Uterus (tissue), 4 donors: Measurements from ENCODE around the gene PRSS38. TPM values are rescaled to one million over a fixed set of nuclear protein-coding genes. Genes with fewer than 3 reads are reported as not detected.

Experiments
- DNase-seq, 2 donors: peaks; one replicate each; pipeline ENCODE4 v3.0.0-alpha.2; 2019 to 2020
- H3K27ac ChIP-seq, 2 donors: fragments of 200-600 bp; sonication (generic); 1 replicate in 1 of 2; 2 replicates in 1 of 2; pipeline ENCODE4 v1.5.1; 2016 to 2018
- H3K27me3 ChIP-seq, 2 donors: fragments of 200-600 bp; sonication (generic); one replicate each; pipeline ENCODE4 v1.5.1; 2018 to 2019; ENCODE audit warnings: control low read depth in 1 of 2
- H3K36me3 ChIP-seq, 2 donors: fragments of 200-600 bp; sonication (generic); one replicate each; pipeline ENCODE4 v1.5.1; 2019; ENCODE audit warnings: control low read depth in 1 of 2
- H3K4me1 ChIP-seq, 2 donors: fragments of 200-600 bp; sonication (generic); one replicate each; pipeline ENCODE4 v1.5.1; 2018 to 2019; ENCODE audit warnings: control low read depth in 1 of 2
- H3K4me3 ChIP-seq, 2 donors: fragments of 200-600 bp; sonication (generic); 1 replicate in 1 of 2; 2 replicates in 1 of 2; pipeline ENCODE4 v1.5.1; 2018 to 2019; ENCODE audit warnings: mild to moderate bottlenecking in 1 of 2
- H3K9me3 ChIP-seq, 2 donors: fragments of 200-600 bp; sonication (generic); one replicate each; pipeline ENCODE4 v1.5.1; 2019; ENCODE audit warnings: control low read depth in 1 of 2
- POLR2A ChIP-seq, 2 donors: fragments of 450-650 bp; IDR thresholded peaks; one replicate each; pipeline ENCODE4 v1.6.1; 2016; ENCODE audit warnings: antibody characterized with exemption in 2 of 2, mild to moderate bottlenecking in 1 of 2, moderate library complexity in 1 of 2
- intact Hi-C: fragments of 100-400 bp; cut with DNase I; formaldehyde crosslinking; loops from one replicate; pipeline ENCODE4 v1.15.1; 2023; ENCODE audit warnings: low total_unique reads
- total RNA-seq, 4 donors: library from RNA; depleted of rRNA in 3 of 4; stranded (reverse); fragments of >200 nt in 3 of 4; gene quantifications; one replicate each; pipeline versions ENCODE4 v1.1.0 to v1.2.4, GENCODE V29; 2014 to 2023
- TF ChIP-seq, protein P1 (sequence below), 4 experiments: fragments of 200-600 bp in 2 of 4; fragments of 450-650 bp in 2 of 4; sonication (generic) in 2 of 4; IDR thresholded peaks; one replicate each; pipeline ENCODE4 v1.5.1; 2016 to 2019; ENCODE audit warnings: antibody characterized with exemption in 4 of 4, mild to moderate bottlenecking in 2 of 4, moderate library complexity in 1 of 4
- donor health status: DM: yes; HTN: yes; CAD: no.

Gene PRSS38
- total RNA-seq, 4 donors from 2014 or later = not detected

DNA sequence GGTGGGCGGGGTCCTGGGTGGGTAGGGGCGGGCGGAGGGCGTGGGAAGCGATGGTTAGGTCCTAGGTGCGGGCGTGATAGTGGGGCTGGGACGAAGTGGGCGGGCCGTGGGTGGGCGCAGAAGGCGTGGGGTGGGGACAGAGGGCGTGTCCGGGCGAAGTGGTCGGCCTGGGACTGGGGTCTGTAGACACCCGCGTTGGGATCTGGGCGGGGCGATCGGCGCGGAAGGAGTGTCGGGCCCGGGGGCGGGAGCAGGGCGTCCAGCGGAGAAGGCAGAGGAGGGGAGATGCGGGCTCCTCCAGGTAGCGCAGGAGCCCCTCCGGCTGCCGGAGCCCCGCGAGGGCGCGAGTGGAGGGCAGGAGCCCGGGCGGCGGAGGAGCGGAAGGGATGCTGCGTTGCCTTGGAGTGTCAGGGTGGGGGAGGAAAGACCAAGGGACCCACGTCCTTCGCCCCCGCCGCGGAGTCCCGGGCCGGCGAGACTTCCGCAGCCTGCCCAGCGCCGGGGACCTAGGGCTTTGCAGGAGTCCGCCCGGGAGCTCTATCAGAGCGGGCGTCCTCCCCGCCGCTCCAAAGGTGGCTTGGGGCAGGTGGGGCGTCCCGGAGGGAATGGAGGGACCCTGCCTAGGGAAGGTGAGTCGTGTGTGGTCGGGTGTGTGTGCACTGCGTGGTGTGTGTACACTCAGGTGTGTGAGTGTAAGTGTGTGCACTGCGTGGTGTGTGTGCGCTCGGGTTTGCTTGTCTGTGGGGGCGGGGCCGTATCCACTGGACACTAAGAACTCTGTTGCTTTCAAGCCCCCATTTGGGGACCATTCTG, 27.0 kb upstream of the PRSS38 start:
- no peaks in the 10 kb centered on the region for H3K27me3 ChIP-seq
- no peaks in the 10 kb centered on the region for H3K36me3 ChIP-seq
- peak in 1 of 2 donors; percentile 85 for DNase-seq
- H3K9me3 ChIP-seq = no peaks in the 10 kb centered on the region
- peak in 1 of 2 donors; percentile 63 for TF ChIP-seq POLR2A (IDR thresholded peaks at IDR 0.05)
- TF ChIP-seq, protein P1, sequence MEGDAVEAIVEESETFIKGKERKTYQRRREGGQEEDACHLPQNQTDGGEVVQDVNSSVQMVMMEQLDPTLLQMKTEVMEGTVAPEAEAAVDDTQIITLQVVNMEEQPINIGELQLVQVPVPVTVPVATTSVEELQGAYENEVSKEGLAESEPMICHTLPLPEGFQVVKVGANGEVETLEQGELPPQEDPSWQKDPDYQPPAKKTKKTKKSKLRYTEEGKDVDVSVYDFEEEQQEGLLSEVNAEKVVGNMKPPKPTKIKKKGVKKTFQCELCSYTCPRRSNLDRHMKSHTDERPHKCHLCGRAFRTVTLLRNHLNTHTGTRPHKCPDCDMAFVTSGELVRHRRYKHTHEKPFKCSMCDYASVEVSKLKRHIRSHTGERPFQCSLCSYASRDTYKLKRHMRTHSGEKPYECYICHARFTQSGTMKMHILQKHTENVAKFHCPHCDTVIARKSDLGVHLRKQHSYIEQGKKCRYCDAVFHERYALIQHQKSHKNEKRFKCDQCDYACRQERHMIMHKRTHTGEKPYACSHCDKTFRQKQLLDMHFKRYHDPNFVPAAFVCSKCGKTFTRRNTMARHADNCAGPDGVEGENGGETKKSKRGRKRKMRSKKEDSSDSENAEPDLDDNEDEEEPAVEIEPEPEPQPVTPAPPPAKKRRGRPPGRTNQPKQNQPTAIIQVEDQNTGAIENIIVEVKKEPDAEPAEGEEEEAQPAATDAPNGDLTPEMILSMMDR (IDR thresholded peaks at IDR 0.05) = no peak
- peaks cover 0 to 13% of the 10 kb centered on the region in 2 donors for H3K4me1 ChIP-seq
- H3K27ac ChIP-seq = peak overlapping the region; percentile 64 to 90
- peak overlapping the region; percentile 52 to 78 for H3K4me3 ChIP-seq
- intact Hi-C loops = no loop called here

DNA sequence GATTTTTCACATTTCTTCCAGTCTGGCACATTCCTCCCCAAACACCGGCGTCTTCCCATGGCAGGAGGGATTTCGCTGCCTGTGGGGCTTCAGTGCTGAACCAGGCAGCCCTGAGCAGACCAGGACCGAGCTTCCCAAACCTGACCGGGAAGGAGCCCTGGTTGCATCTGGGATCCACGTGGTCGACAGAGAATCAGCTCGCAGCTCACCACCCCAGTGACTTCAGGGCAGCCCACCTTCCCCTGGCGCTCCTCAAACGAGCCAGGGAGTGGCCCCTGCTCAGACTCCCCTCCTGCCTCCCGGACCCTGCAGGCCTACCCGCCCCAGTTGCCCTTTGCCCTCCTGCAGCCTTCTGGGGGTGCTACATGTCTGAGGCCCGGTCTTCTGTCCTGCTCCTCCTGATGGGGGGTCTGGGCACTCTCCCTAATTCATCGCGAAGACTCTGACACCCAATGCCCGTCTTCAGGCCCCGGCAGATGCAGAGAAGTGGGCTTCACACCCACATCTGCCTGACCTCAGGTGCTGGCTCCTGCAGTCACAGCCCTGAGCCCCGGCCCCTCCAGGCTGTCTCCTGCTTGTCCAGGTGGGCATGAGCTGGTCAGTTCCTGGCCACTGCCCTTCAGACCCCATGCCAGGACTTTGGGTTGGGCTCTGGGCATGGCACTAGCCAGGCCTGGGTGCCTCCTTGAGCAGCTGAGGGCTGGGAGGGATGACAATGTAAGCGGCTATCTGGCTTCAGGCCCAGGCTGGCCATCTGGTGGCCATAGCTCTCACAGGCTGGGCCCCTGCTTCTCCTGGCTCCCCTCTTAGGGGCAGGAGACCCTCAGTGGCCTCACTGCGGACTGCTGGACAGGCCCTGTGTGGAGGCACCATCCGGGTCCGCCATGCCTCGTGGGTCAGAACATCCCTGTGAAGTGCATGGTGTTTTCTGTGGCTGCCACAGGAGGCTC, 26.1 kb upstream of the PRSS38 start:
- no peaks in the 10 kb centered on the region for H3K36me3 ChIP-seq
- peak overlapping the region; percentile 52 to 78 for H3K4me3 ChIP-seq
- intact Hi-C loops = no loop called here
- peak overlapping the region; percentile 64 to 90 for H3K27ac ChIP-seq
- DNase-seq = no peak
- TF ChIP-seq, protein P1 (IDR thresholded peaks at IDR 0.05) = no peak
- no peak for TF ChIP-seq POLR2A (IDR thresholded peaks at IDR 0.05)
- H3K9me3 ChIP-seq = no peaks in the 10 kb centered on the region
- H3K4me1 ChIP-seq = peaks cover 0 to 22% of the 10 kb centered on the region in 2 donors
- no peaks in the 10 kb centered on the region for H3K27me3 ChIP-seq

DNA sequence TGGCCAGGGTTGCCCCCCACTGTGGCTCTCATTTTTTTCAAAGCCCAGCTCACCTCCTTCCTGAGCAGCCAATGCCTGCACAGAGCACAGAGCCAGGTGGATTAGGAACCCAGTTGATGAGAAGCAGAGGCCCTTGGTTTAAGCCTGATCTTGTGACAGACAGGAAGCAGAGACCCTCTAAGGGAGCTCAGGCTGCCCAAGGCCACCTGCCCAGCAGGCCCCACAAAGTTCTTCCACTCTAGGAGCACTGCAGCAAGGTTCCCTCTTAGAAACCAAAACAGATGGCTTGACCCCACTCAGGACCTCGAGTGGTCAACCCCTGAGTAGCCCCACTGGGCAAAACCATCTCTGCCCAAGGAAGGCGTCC, 25.5 kb upstream of the PRSS38 start:
- peaks cover 0 to 28% of the 10 kb centered on the region in 2 donors for H3K4me1 ChIP-seq
- H3K4me3 ChIP-seq = no peak overlapping the region
- no peak for TF ChIP-seq POLR2A (IDR thresholded peaks at IDR 0.05)
- TF ChIP-seq, protein P1 (IDR thresholded peaks at IDR 0.05) = no peak
- no peaks in the 10 kb centered on the region for H3K9me3 ChIP-seq
- no peaks in the 10 kb centered on the region for H3K27me3 ChIP-seq
- DNase-seq = no peak
- H3K36me3 ChIP-seq = no peaks in the 10 kb centered on the region
- H3K27ac ChIP-seq = peak overlapping the region in 1 of 2 donors; percentile 90
- intact Hi-C loops = no loop called here

DNA sequence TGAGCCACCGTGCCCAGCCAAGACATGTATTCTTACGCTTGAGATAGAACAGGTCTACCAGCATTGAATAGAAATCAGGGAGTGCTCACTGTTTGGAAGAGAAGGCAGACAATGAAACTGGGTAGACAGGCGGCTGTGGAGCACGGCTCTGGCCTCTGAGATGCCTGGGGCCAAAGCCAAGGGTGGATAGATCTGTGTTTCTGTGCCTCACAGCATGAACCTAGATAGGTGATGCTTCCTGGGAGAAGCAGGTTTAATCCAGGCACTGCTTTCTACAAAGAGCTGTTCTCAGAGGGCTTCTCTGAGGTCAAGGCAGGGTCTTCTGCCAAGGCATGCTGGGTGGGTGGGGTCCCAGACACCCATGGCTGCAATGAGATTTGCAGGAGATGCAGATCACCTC, 24.6 kb upstream of the PRSS38 start:
- Histone ChIP-seq H3K27ac (no peak overlapping the region), H3K36me3 (no peaks in the 10 kb centered on the region), H3K27me3 (no peaks in the 10 kb centered on the region), H3K4me3 (no peak overlapping the region), H3K4me1 (peaks cover 0 to 28% of the 10 kb centered on the region in 2 donors), H3K9me3 (no peaks in the 10 kb centered on the region)
- DNase-seq = no peak
- TF ChIP-seq POLR2A (IDR thresholded peaks at IDR 0.05) = no peak
- TF ChIP-seq, protein P1 (IDR thresholded peaks at IDR 0.05) = no peak
- intact Hi-C loops = no loop called here
